GDM1 (cell line): ENCODE data around the gene OVCH1.

Experiments used
- DNase-seq: peaks from one replicate; lab custom pipeline; 2025; lab: John Stamatoyannopoulos, UW

OVCH1 gene

GRCh38 chr12:29497588-29497987 is at the start of gene OVCH1:
Gene OVCH1 (minus strand): TSS chr12:29497686. CDS start chr12:29497686, 0 bp downstream.
- no peak for DNase-seq

- no peak for DNase-seq
These were observed 49.7 kb upstream of the OVCH1 start for GRCh38 chr12:29547151-29547632.

GRCh38 chr12:29546000-29546399 is 48.5 kb upstream of the OVCH1 start:
- DNase-seq = no peak

GRCh38 chr12:29545102-29545467 is 47.6 kb upstream of the OVCH1 start:
- no peak for DNase-seq

- no peak for DNase-seq
These were observed 47.1 kb upstream of the OVCH1 start for GRCh38 chr12:29544428-29545101.

- DNase-seq = no peak
These were observed 45.5 kb upstream of the OVCH1 start for GRCh38 chr12:29543036-29543435.

- no peak for DNase-seq
These were observed 39.8 kb upstream of the OVCH1 start for GRCh38 chr12:29537298-29537697.

- DNase-seq = no peak
These were observed 37.4 kb upstream of the OVCH1 start for GRCh38 chr12:29534935-29535334.

- no peak for DNase-seq
These were observed 36.5 kb upstream of the OVCH1 start for GRCh38 chr12:29533815-29534489.

GRCh38 chr12:29531471-29531870 is 34.0 kb upstream of the OVCH1 start:
- no peak for DNase-seq

- DNase-seq = no peak
These were observed 33.0 kb upstream of the OVCH1 start for GRCh38 chr12:29530436-29530835.

- DNase-seq = no peak
These were observed 30.7 kb upstream of the OVCH1 start for GRCh38 chr12:29528161-29528560.

- no peak for DNase-seq
These were observed 24.5 kb upstream of the OVCH1 start for GRCh38 chr12:29521951-29522350.

- no peak for DNase-seq
These were observed 22.2 kb upstream of the OVCH1 start for GRCh38 chr12:29519585-29520182.

- DNase-seq = no peak
These were observed 20.9 kb upstream of the OVCH1 start for GRCh38 chr12:29518407-29518806.

- DNase-seq = no peak
These were observed 19.8 kb upstream of the OVCH1 start for GRCh38 chr12:29517264-29517663.

- DNase-seq = no peak
These were observed 19.0 kb upstream of the OVCH1 start for GRCh38 chr12:29516431-29516875.

- DNase-seq = no peak
These were observed 13.2 kb upstream of the OVCH1 start for GRCh38 chr12:29510591-29511185.

- no peak for DNase-seq
These were observed 12.0 kb upstream of the OVCH1 start for GRCh38 chr12:29509503-29509902.

GRCh38 chr12:29508949-29509348 is 11.5 kb upstream of the OVCH1 start:
- no peak for DNase-seq

- DNase-seq = no peak
These were observed 7.6 kb upstream of the OVCH1 start for GRCh38 chr12:29505122-29505521.

GRCh38 chr12:29503283-29503682 is 5.8 kb upstream of the OVCH1 start:
- DNase-seq = no peak

GRCh38 chr12:29499235-29499634 is 1.7 kb upstream of the OVCH1 start:
- DNase-seq = no peak
